Measurements from ENCODE around the gene NCSTN.

- TF ChIP-seq POLR2A (IDR thresholded peaks at IDR 0.05) (no peak), CTCF (IDR thresholded peaks at IDR 0.05) (no peak)
Observed at GRCh38 chr1:160330119-160330518, 13.1 kb upstream of the NCSTN start.

All from upper lobe of left lung (tissue), 4 donors.